ENCODE data around the gene WASF2.
A peak's percentile ranks its signal among the peaks of the same experiment; 100 is the strongest.

Gene WASF2

DNA sequence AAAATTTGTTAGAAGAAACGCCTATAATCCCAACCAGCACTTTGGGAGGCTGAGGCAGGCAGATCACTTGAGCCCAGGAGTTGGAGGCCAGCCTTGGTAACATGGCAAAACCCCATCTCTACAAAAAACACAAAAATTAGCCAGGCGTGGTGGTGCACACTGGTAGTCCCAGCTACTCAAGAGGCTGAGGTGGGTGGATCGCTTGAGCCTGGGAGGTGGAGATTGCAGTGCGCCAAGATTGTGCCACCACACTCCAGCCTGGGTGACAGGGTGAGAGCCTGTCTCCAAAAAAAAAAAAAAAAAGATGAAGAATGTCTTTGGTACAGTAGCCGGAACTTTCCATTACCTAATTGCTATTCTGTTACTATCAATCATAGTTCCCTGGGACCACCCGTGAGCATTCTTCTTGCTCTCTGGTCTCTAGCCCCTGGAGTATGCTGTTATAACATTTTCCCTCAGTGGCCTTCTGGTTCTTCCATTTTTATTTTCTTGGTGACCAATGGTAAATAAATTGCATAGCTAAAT lies 43.4 kb downstream of the WASF2 start:
- H3K9me3 ChIP-seq (ENCODE audit: control insufficient read depth, low read length), result no peaks in the 10 kb centered on the region
- no peak overlapping the region for H3K4me3 ChIP-seq (ENCODE audit: insufficient read depth in 1 of 2, low read depth in 1 of 2, low read length in 2 of 2)
- H2AK5ac ChIP-seq (ENCODE audit: low read length, severe bottlenecking), result no peak overlapping the region
- no peak overlapping the region for H2AFZ ChIP-seq (ENCODE audit: low read depth, low read length)
- no peak overlapping the region for H4K8ac ChIP-seq (ENCODE audit: low read length)
- H3K4me2 ChIP-seq (ENCODE audit: low read length, poor library complexity, severe bottlenecking), result no peak overlapping the region
- no peak overlapping the region for H3K4ac ChIP-seq (ENCODE audit: low read depth in 1 of 2, low read length in 2 of 2)
- H3K14ac ChIP-seq (ENCODE audit: low read length in 2 of 2), result no peak overlapping the region
- no peak overlapping the region for H2BK15ac ChIP-seq (ENCODE audit: low read depth, poor library complexity, severe bottlenecking)
- 90% methylated on average over 6 of the region's 6 CpGs for WGBS
- no peak overlapping the region for H2BK12ac ChIP-seq (ENCODE audit: low read length in 2 of 2)
- peaks cover 2% of the 10 kb centered on the region for H3K4me1 ChIP-seq (ENCODE audit: control insufficient read depth, insufficient read depth, low read depth, low read length)
- no peak overlapping the region for H3K9ac ChIP-seq (ENCODE audit: low read length)
- H4K91ac ChIP-seq (ENCODE audit: low read length), result no peak overlapping the region
- no peak overlapping the region for H2BK5ac ChIP-seq (ENCODE audit: low read depth, low read length, poor library complexity, severe bottlenecking)
- no peak overlapping the region for H3K23ac ChIP-seq (ENCODE audit: low read length in 2 of 2)
- H3K27me3 ChIP-seq (ENCODE audit: control insufficient read depth in 1 of 2, insufficient read depth in 1 of 2, low read length in 2 of 2), result no peaks in the 10 kb centered on the region
- no peak overlapping the region for H3K18ac ChIP-seq (ENCODE audit: low read depth in 1 of 2, low read length in 2 of 2)
- H3K79me1 ChIP-seq (replicated peaks; ENCODE audit: low read length, poor library complexity, severe bottlenecking), result peaks cover 19% of the 10 kb centered on the region
- H2BK120ac ChIP-seq (ENCODE audit: low read depth, low read length), result no peak overlapping the region
- no peak for DNase-seq
- H3K27ac ChIP-seq (ENCODE audit: low read length, poor library complexity, severe bottlenecking), result no peak overlapping the region
- H3K36me3 ChIP-seq (ENCODE audit: control insufficient read depth in 1 of 2, insufficient read depth in 2 of 2, low read depth in 1 of 2, low read length in 2 of 2), result peaks cover 2 to 33% of the 10 kb centered on the region in 2 experiments

DNA sequence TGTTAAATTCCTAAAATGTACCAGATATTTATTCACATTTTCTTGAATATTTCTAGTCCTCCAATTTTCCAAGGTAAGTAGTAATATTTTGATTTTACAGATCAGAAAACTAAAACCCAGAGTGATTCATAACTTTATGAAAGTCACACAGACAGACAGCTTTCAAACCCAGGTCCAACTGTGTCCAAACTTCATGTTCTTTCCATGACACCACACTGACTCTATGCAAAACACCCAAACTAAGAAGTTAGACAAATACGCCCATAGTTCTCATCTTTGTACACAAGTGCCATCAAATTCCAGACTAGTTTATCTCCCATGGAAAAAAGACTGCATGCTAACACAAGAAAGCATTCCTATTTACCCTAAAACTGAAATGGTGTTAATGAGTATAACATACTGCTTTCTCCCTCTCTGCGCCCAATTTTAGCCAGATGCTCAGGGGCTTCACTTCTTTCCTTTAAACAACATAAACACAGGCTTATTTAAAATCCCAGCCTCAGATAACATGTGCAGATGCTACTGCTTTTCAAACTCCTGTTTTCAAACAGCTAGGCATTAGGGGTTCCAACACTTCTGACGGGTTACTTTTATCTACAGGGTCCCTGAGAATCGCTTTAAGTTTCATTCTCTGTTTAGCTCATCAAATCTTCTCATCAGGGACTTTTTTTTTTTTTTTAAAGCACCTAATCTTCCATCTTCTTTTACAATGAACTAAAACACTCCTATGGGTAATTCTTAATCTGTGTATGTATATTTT lies 44.6 kb downstream of the WASF2 start:
- no peak overlapping the region for H3K4me2 ChIP-seq (ENCODE audit: low read length, poor library complexity, severe bottlenecking)
- no peak overlapping the region for H3K14ac ChIP-seq (ENCODE audit: low read length in 2 of 2)
- no peak overlapping the region for H3K27ac ChIP-seq (ENCODE audit: low read length, poor library complexity, severe bottlenecking)
- H3K4me3 ChIP-seq (ENCODE audit: insufficient read depth in 1 of 2, low read depth in 1 of 2, low read length in 2 of 2), result no peak overlapping the region
- H3K36me3 ChIP-seq (ENCODE audit: control insufficient read depth in 1 of 2, insufficient read depth in 2 of 2, low read depth in 1 of 2, low read length in 2 of 2), result peaks cover 9 to 30% of the 10 kb centered on the region in 2 experiments
- no peak overlapping the region for H3K4ac ChIP-seq (ENCODE audit: low read depth in 1 of 2, low read length in 2 of 2)
- H2AK5ac ChIP-seq (ENCODE audit: low read length, severe bottlenecking), result no peak overlapping the region
- no peak overlapping the region for H2BK15ac ChIP-seq (ENCODE audit: low read depth, poor library complexity, severe bottlenecking)
- WGBS, result 85% methylated on average over 4 of the region's 4 CpGs
- H2AFZ ChIP-seq (ENCODE audit: low read depth, low read length), result no peak overlapping the region
- no peak overlapping the region for H3K9ac ChIP-seq (ENCODE audit: low read length)
- H2BK12ac ChIP-seq (ENCODE audit: low read length in 2 of 2), result no peak overlapping the region
- H3K18ac ChIP-seq (ENCODE audit: low read depth in 1 of 2, low read length in 2 of 2), result no peak overlapping the region
- H3K79me1 ChIP-seq (replicated peaks; ENCODE audit: low read length, poor library complexity, severe bottlenecking), result peaks cover 23% of the 10 kb centered on the region
- H3K9me3 ChIP-seq (ENCODE audit: control insufficient read depth, low read length), result no peaks in the 10 kb centered on the region
- H2BK5ac ChIP-seq (ENCODE audit: low read depth, low read length, poor library complexity, severe bottlenecking), result no peak overlapping the region
- H3K27me3 ChIP-seq (ENCODE audit: control insufficient read depth in 1 of 2, insufficient read depth in 1 of 2, low read length in 2 of 2), result no peaks in the 10 kb centered on the region
- no peak overlapping the region for H2BK120ac ChIP-seq (ENCODE audit: low read depth, low read length)
- H4K91ac ChIP-seq (ENCODE audit: low read length), result no peak overlapping the region
- H3K4me1 ChIP-seq (ENCODE audit: control insufficient read depth, insufficient read depth, low read depth, low read length), result peaks cover 2% of the 10 kb centered on the region
- DNase-seq, result peak; percentile 19
- no peak overlapping the region for H4K8ac ChIP-seq (ENCODE audit: low read length)
- H3K23ac ChIP-seq (ENCODE audit: low read length in 2 of 2), result no peak overlapping the region

GRCh38 chr1:27444632-27445031 lies 45.3 kb downstream of the WASF2 start:
- DNase-seq, result no peak
- Histone ChIP-seq H3K36me3 (ENCODE audit: control insufficient read depth in 1 of 2, insufficient read depth in 2 of 2, low read depth in 1 of 2, low read length in 2 of 2) (peaks cover 12 to 34% of the 10 kb centered on the region in 2 experiments), H3K4me2 (ENCODE audit: low read length, poor library complexity, severe bottlenecking) (no peak overlapping the region), H3K9me3 (ENCODE audit: control insufficient read depth, low read length) (no peaks in the 10 kb centered on the region), H3K4me3 (ENCODE audit: insufficient read depth in 1 of 2, low read depth in 1 of 2, low read length in 2 of 2) (no peak overlapping the region), H4K91ac (ENCODE audit: low read length) (no peak overlapping the region), H2AK5ac (ENCODE audit: low read length, severe bottlenecking) (no peak overlapping the region), H3K79me1 (replicated peaks; ENCODE audit: low read length, poor library complexity, severe bottlenecking) (peaks cover 28% of the 10 kb centered on the region), H3K14ac (ENCODE audit: low read length in 2 of 2) (no peak overlapping the region), H2AFZ (ENCODE audit: low read depth, low read length) (no peak overlapping the region), H3K23ac (ENCODE audit: low read length in 2 of 2) (no peak overlapping the region), H2BK5ac (ENCODE audit: low read depth, low read length, poor library complexity, severe bottlenecking) (no peak overlapping the region), H3K18ac (ENCODE audit: low read depth in 1 of 2, low read length in 2 of 2) (no peak overlapping the region), H3K27ac (ENCODE audit: low read length, poor library complexity, severe bottlenecking) (no peak overlapping the region), H2BK120ac (ENCODE audit: low read depth, low read length) (no peak overlapping the region), H2BK12ac (ENCODE audit: low read length in 2 of 2) (no peak overlapping the region), H3K4me1 (ENCODE audit: control insufficient read depth, insufficient read depth, low read depth, low read length) (peaks cover 2% of the 10 kb centered on the region), H3K4ac (ENCODE audit: low read depth in 1 of 2, low read length in 2 of 2) (no peak overlapping the region), H3K27me3 (ENCODE audit: control insufficient read depth in 1 of 2, insufficient read depth in 1 of 2, low read length in 2 of 2) (no peaks in the 10 kb centered on the region), H3K9ac (ENCODE audit: low read length) (no peak overlapping the region), H2BK15ac (ENCODE audit: low read depth, poor library complexity, severe bottlenecking) (no peak overlapping the region), H4K8ac (ENCODE audit: low read length) (no peak overlapping the region)
- WGBS, result 57% methylated on average over 1 of the region's 1 CpG

DNA sequence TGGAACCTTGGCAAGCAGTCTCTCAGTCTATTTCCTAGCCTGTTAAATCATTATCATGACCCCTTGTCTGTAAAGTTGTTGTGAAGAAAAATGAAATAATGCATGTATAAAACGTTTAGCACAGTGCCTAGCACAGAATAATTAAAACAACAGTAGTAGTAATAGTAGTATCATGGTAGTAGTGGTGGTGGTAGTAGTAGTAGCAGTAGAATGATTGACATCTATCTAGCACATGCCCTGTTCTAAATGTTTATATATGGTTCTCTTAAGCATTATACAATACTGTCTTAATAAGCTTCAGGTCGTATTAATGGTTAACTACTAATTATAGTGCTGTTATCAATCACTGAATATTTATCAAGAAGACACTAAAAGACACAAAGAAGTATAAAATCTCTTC lies 50.8 kb downstream of the WASF2 start:
- Histone ChIP-seq H4K91ac (ENCODE audit: low read length) (no peak overlapping the region), H3K27me3 (ENCODE audit: control insufficient read depth in 1 of 2, insufficient read depth in 1 of 2, low read length in 2 of 2) (no peaks in the 10 kb centered on the region), H2BK15ac (ENCODE audit: low read depth, poor library complexity, severe bottlenecking) (no peak overlapping the region)

More for the DNA sequence above, 50.8 kb downstream of the WASF2 start:
- Histone ChIP-seq H3K79me1 (replicated peaks; ENCODE audit: low read length, poor library complexity, severe bottlenecking) (peaks cover 30% of the 10 kb centered on the region), H3K4me1 (ENCODE audit: control insufficient read depth, insufficient read depth, low read depth, low read length) (peaks cover 3% of the 10 kb centered on the region), H3K14ac (ENCODE audit: low read length in 2 of 2) (no peak overlapping the region), H2BK120ac (ENCODE audit: low read depth, low read length) (no peak overlapping the region), H2BK5ac (ENCODE audit: low read depth, low read length, poor library complexity, severe bottlenecking) (no peak overlapping the region), H3K9ac (ENCODE audit: low read length) (no peak overlapping the region), H3K4ac (ENCODE audit: low read depth in 1 of 2, low read length in 2 of 2) (no peak overlapping the region), H3K27ac (ENCODE audit: low read length, poor library complexity, severe bottlenecking) (no peak overlapping the region), H3K18ac (ENCODE audit: low read depth in 1 of 2, low read length in 2 of 2) (no peak overlapping the region), H3K4me2 (ENCODE audit: low read length, poor library complexity, severe bottlenecking) (no peak overlapping the region), H3K9me3 (ENCODE audit: control insufficient read depth, low read length) (no peaks in the 10 kb centered on the region), H2BK12ac (ENCODE audit: low read length in 2 of 2) (no peak overlapping the region), H4K8ac (ENCODE audit: low read length) (no peak overlapping the region), H3K23ac (ENCODE audit: low read length in 2 of 2) (no peak overlapping the region), H3K4me3 (ENCODE audit: insufficient read depth in 1 of 2, low read depth in 1 of 2, low read length in 2 of 2) (no peak overlapping the region), H2AFZ (ENCODE audit: low read depth, low read length) (no peak overlapping the region), H3K36me3 (ENCODE audit: control insufficient read depth in 1 of 2, insufficient read depth in 2 of 2, low read depth in 1 of 2, low read length in 2 of 2) (peaks cover 9 to 10% of the 10 kb centered on the region in 2 experiments), H2AK5ac (ENCODE audit: low read length, severe bottlenecking) (no peak overlapping the region)
- WGBS, result no CpG with 5 or more reads among the region's 2 CpGs
- DNase-seq, result no peak

All from mesenchymal stem cell (in vitro differentiated cells and primary cell).